ENCODE results near the gene RYR2. TPM values are rescaled to one million over a fixed set of nuclear protein-coding genes. Genes with fewer than 3 reads are reported as not detected.
"Not testable (repeated sequence)": the region's sequence is repeated elsewhere in the genome, so short reads cannot be mapped to it uniquely, and the experiment has no call there.

Gene RYR2
- total RNA-seq, 2 donors from 2014 or later, result 14.2 to 17.1 TPM

GRCh38 chr1:237583756-237584155 lies 541.8 kb downstream of the RYR2 start:
- no peak overlapping the region for H3K4me3 ChIP-seq
- no peaks in the 10 kb centered on the region for H3K27me3 ChIP-seq
- intact Hi-C loops (cut with DNase I), result no loop called here
- no peaks in the 10 kb centered on the region for H3K4me1 ChIP-seq
- ATAC-seq (no peak), DNase-seq (no peak)
- H3K9me3 ChIP-seq, result peaks cover 0 to 4% (median 0%) of the 10 kb centered on the region in 3 donors
- H3K36me3 ChIP-seq (replicated peaks in 1 of 2; ENCODE audit: insufficient read depth in 1 of 2, low read depth in 2 of 2), result no peaks in the 10 kb centered on the region
- no peak for TF ChIP-seq POLR2A (IDR thresholded peaks at IDR 0.05)
- TF ChIP-seq CTCF (IDR thresholded peaks at IDR 0.05), result no peak
- H3K27ac ChIP-seq, result no peak overlapping the region

GRCh38 chr1:237590386-237590785 lies 548.4 kb downstream of the RYR2 start:
- ATAC-seq (no peak), DNase-seq (no peak)
- peaks cover 0 to 2% of the 10 kb centered on the region in 2 donors for H3K36me3 ChIP-seq (replicated peaks in 1 of 2; ENCODE audit: insufficient read depth in 1 of 2, low read depth in 2 of 2)
- intact Hi-C loops (cut with DNase I), result no loop called here
- TF ChIP-seq POLR2A (IDR thresholded peaks at IDR 0.05), result no peak
- no peak for TF ChIP-seq CTCF (IDR thresholded peaks at IDR 0.05)
- no peak overlapping the region for H3K4me3 ChIP-seq
- H3K9me3 ChIP-seq, result no peaks in the 10 kb centered on the region
- H3K27ac ChIP-seq, result no peak overlapping the region
- no peaks in the 10 kb centered on the region for H3K4me1 ChIP-seq
- WGBS, 2 donors, result 85 to 88% methylated on average over 13 of the region's 13 CpGs
- no peaks in the 10 kb centered on the region for H3K27me3 ChIP-seq

GRCh38 chr1:237591353-237591752 lies 549.4 kb downstream of the RYR2 start:
- Histone ChIP-seq H3K27ac (no peak overlapping the region), H3K4me1 (no peaks in the 10 kb centered on the region), H3K27me3 (no peaks in the 10 kb centered on the region), H3K9me3 (no peaks in the 10 kb centered on the region), H3K4me3 (no peak overlapping the region), H3K36me3 (replicated peaks in 1 of 2; ENCODE audit: insufficient read depth in 1 of 2, low read depth in 2 of 2) (peaks cover 0 to 2% of the 10 kb centered on the region in 2 donors)
- 76 to 81% methylated on average over 2 of the region's 2 CpGs for WGBS, 2 donors
- no peak for ATAC-seq
- DNase-seq, result no peak
- no peak for TF ChIP-seq CTCF (IDR thresholded peaks at IDR 0.05)
- no peak for TF ChIP-seq POLR2A (IDR thresholded peaks at IDR 0.05)
- intact Hi-C loops (cut with DNase I), result no loop called here

- H3K4me1 ChIP-seq; H3K27ac ChIP-seq; H3K4me3 ChIP-seq; H3K27me3 ChIP-seq; H3K36me3 ChIP-seq (replicated peaks in 1 of 2; ENCODE audit: insufficient read depth in 1 of 2, low read depth in 2 of 2); intact Hi-C loops (cut with DNase I); ATAC-seq; DNase-seq; H3K9me3 ChIP-seq: not testable (repeated sequence)
- 76 to 80% methylated on average over 15 of the region's 15 CpGs for WGBS, 2 donors
Observed at GRCh38 chr1:237603036-237603568, 561.1 kb downstream of the RYR2 start.

GRCh38 chr1:237608433-237608832 lies 566.4 kb downstream of the RYR2 start:
- intact Hi-C loops (cut with DNase I), result no loop called here
- no peaks in the 10 kb centered on the region for H3K27me3 ChIP-seq
- H3K4me1 ChIP-seq, result no peaks in the 10 kb centered on the region
- DNase-seq (no peak), ATAC-seq (no peak)
- no peak overlapping the region for H3K27ac ChIP-seq
- no peaks in the 10 kb centered on the region for H3K9me3 ChIP-seq
- WGBS, 2 donors, result 78 to 81% methylated on average over 3 of the region's 3 CpGs
- no peak for TF ChIP-seq POLR2A (IDR thresholded peaks at IDR 0.05)
- no peak for TF ChIP-seq CTCF (IDR thresholded peaks at IDR 0.05)
- no peak overlapping the region for H3K4me3 ChIP-seq
- H3K36me3 ChIP-seq (replicated peaks in 1 of 2; ENCODE audit: insufficient read depth in 1 of 2, low read depth in 2 of 2), result no peaks in the 10 kb centered on the region
